H1 (cell line): ENCODE data around the gene HDAC6. TPM values are rescaled to one million over a fixed set of nuclear protein-coding genes. Genes with fewer than 3 reads are reported as not detected.

Experiments used
- CTCF ChIA-PET: fragments of 300-600 bp; sonication (Branson Sonifier 250); formaldehyde crosslinking; loops from one replicate; lab custom pipeline; 2021; ENCODE audit not compliant: partially characterized antibody; lab: Charles Lee
- POLR2A ChIA-PET: fragments of 300-600 bp; sonication (Branson Sonifier 250); formaldehyde crosslinking; loops from one replicate; lab custom pipeline; 2021; ENCODE audit warnings: inconsistent platforms; ENCODE audit not compliant: partially characterized antibody; lab: Charles Lee
- DNase-seq, 2 experiments: peaks; one replicate each; pipeline versions ENCODE4 v3.0.0 to v3.0.0-alpha.2; 2010 to 2022; ENCODE audit warnings: low spot score in 2 of 2, low read depth in 1 of 2, mixed read lengths in 1 of 2
- FAIRE-seq: peaks from 2 replicates; lab custom pipeline; 2011; peaks lifted over from hg19 to GRCh38; lab: Jason Lieb, UNC
- H2AFZ ChIP-seq: 2 replicates; pipeline ENCODE4 v1.8.1; 2012; ENCODE audit warnings: low read length, inconsistent platforms
- H2AK5ac ChIP-seq: 2 replicates; pipeline ENCODE4 v1.6.1; 2013; ENCODE audit warnings: low read depth, low read length
- H2BK120ac ChIP-seq: replicated peaks from 2 replicates; pipeline ENCODE3; 2013; ENCODE audit warnings: low read depth, low read length, inconsistent platforms
- H2BK12ac ChIP-seq: 2 replicates; pipeline ENCODE4 v1.6.1; 2013; ENCODE audit warnings: low read depth, low read length
- H2BK15ac ChIP-seq: 2 replicates; pipeline ENCODE4 v1.6.1; 2013; ENCODE audit warnings: low read length
- H2BK20ac ChIP-seq: 2 replicates; pipeline ENCODE4 v1.6.1; 2013; ENCODE audit warnings: low read length
- H2BK5ac ChIP-seq: 2 replicates; pipeline ENCODE4 v1.6.1; 2013; ENCODE audit warnings: low read depth, low read length
- H3K14ac ChIP-seq: 2 replicates; pipeline ENCODE4 v1.6.1; 2013; ENCODE audit warnings: inconsistent platforms; ENCODE audit not compliant: insufficient read length
- H3K18ac ChIP-seq: 2 replicates; pipeline ENCODE4 v1.6.1; 2013; ENCODE audit warnings: low read length; ENCODE audit errors: extremely low read depth
- H3K23ac ChIP-seq: 2 replicates; pipeline ENCODE4 v1.6.1; 2013; ENCODE audit warnings: inconsistent platforms; ENCODE audit not compliant: insufficient read length
- H3K23me2 ChIP-seq: 2 replicates; pipeline ENCODE4 v1.6.1; 2013; ENCODE audit warnings: low read depth, low read length
- H3K27ac ChIP-seq: 2 replicates; pipeline ENCODE4 v1.6.1; 2011; ENCODE audit warnings: low read depth, low read length, inconsistent platforms
- H3K27me3 ChIP-seq, 4 experiments: replicated peaks in 1 of 4; 1 replicate in 1 of 4; 2 replicates in 3 of 4; pipeline versions ENCODE4 v1.6.1 to v1.8.1; 2011 to 2013; ENCODE audit warnings: low read length in 3 of 4, mild to moderate bottlenecking in 3 of 4, inconsistent platforms in 2 of 4, mixed read lengths in 2 of 4, moderate library complexity in 1 of 4; ENCODE audit not compliant: control insufficient read depth in 3 of 4, insufficient read depth in 3 of 4; ENCODE audit errors: extremely low read depth in 1 of 4
- H3K36me3 ChIP-seq, 4 experiments: 2 replicates each; pipeline versions ENCODE4 v1.6.1 to v1.8.1; 2011 to 2013; ENCODE audit warnings: mild to moderate bottlenecking in 4 of 4, low read length in 3 of 4, moderate library complexity in 2 of 4, control low read depth in 1 of 4, inconsistent platforms in 1 of 4; ENCODE audit not compliant: insufficient read depth in 4 of 4, control insufficient read depth in 2 of 4
- H3K4ac ChIP-seq: replicated peaks from 2 replicates; pipeline ENCODE3; 2013; ENCODE audit warnings: low read length, low read depth, mixed read lengths, inconsistent platforms; ENCODE audit not compliant: insufficient read length
- H3K4me1 ChIP-seq, 4 experiments: replicated peaks in 1 of 4; 1 replicate in 1 of 4; 2 replicates in 3 of 4; pipeline versions ENCODE4 v1.6.1 to v1.8.1; 2011 to 2013; ENCODE audit warnings: low read length in 3 of 4, inconsistent platforms in 2 of 4, mixed read lengths in 1 of 4; ENCODE audit not compliant: insufficient read depth in 4 of 4, control insufficient read depth in 3 of 4
- H3K4me2 ChIP-seq, 2 experiments: 2 replicates each; pipeline versions ENCODE4 v1.6.1 to v1.8.1; 2011 to 2013; ENCODE audit warnings: low read depth in 2 of 2, low read length in 2 of 2, control low read depth in 1 of 2, inconsistent platforms in 1 of 2, mild to moderate bottlenecking in 1 of 2; ENCODE audit not compliant: insufficient read depth in 1 of 2
- H3K4me3 ChIP-seq, 4 experiments: fragments of 200-600, 300-600 bp in 1 of 4; sonication (generic), shearing (Covaris generic), sonication (Bioruptor Twin) in 1 of 4; 2 replicates each; pipeline versions ENCODE4 v1.5.1 to v1.8.1; 2011 to 2016; ENCODE audit warnings: low read length in 4 of 4, low read depth in 3 of 4, control low read depth in 2 of 4, inconsistent platforms in 2 of 4, mild to moderate bottlenecking in 2 of 4, mixed read lengths in 1 of 4, moderate library complexity in 1 of 4; ENCODE audit not compliant: insufficient read depth in 2 of 4; ENCODE audit errors: extremely low read depth in 1 of 4
- H3K56ac ChIP-seq: replicated peaks from 2 replicates; pipeline ENCODE3; 2013; ENCODE audit warnings: low read depth, mild to moderate bottlenecking, mixed read lengths, low read length, inconsistent platforms; ENCODE audit not compliant: insufficient read length
- H3K79me1 ChIP-seq: 2 replicates; pipeline ENCODE4 v1.6.1; 2013; ENCODE audit warnings: low read depth, low read length, control low read depth
- H3K79me2 ChIP-seq, 2 experiments: 2 replicates each; pipeline versions ENCODE4 v1.6.1 to v1.8.1; 2012 to 2013; ENCODE audit warnings: low read length in 2 of 2, mild to moderate bottlenecking in 2 of 2, inconsistent platforms in 1 of 2; ENCODE audit not compliant: insufficient read depth in 2 of 2, control insufficient read depth in 1 of 2
- H3K9ac ChIP-seq, 4 experiments: replicated peaks in 1 of 4; 1 replicate in 1 of 4; 2 replicates in 3 of 4; pipeline versions ENCODE4 v1.6.1 to v1.8.1; 2011 to 2013; ENCODE audit warnings: low read depth in 3 of 4, low read length in 3 of 4, control low read depth in 2 of 4, mild to moderate bottlenecking in 2 of 4, moderate library complexity in 2 of 4, inconsistent platforms in 1 of 4; ENCODE audit errors: extremely low read depth in 1 of 4
- H3K9me3 ChIP-seq, 2 experiments: 2 replicates each; pipeline versions ENCODE4 v1.6.1 to v1.8.1; 2012 to 2013; ENCODE audit warnings: mild to moderate bottlenecking in 2 of 2, moderate library complexity in 2 of 2, control low read depth in 1 of 2, inconsistent platforms in 1 of 2, low read depth in 1 of 2, low read length in 1 of 2, mixed read lengths in 1 of 2; ENCODE audit not compliant: insufficient read depth in 2 of 2
- H4K20me1 ChIP-seq, 2 experiments: replicated peaks in 1 of 2; 2 replicates each; pipeline versions ENCODE3 to v1.8.1; 2011 to 2013; ENCODE audit warnings: inconsistent platforms in 2 of 2, low read length in 2 of 2, mild to moderate bottlenecking in 1 of 2; ENCODE audit not compliant: insufficient read depth in 2 of 2, control insufficient read depth in 1 of 2
- H4K5ac ChIP-seq: 2 replicates; pipeline ENCODE4 v1.6.1; 2013; ENCODE audit warnings: low read length, low read depth, mixed read lengths, inconsistent platforms; ENCODE audit not compliant: insufficient read length
- H4K8ac ChIP-seq: 2 replicates; pipeline ENCODE4 v1.8.0; 2013; ENCODE audit warnings: mild to moderate bottlenecking, moderate library complexity, low read length, inconsistent platforms; ENCODE audit not compliant: insufficient read depth; ENCODE audit errors: extremely low read depth
- H4K91ac ChIP-seq: replicated peaks from 2 replicates; pipeline ENCODE3; 2013; ENCODE audit warnings: low read length, mixed read lengths, inconsistent platforms; ENCODE audit not compliant: insufficient read length
- BACH1 ChIP-seq: IDR thresholded peaks from 2 replicates; pipeline ENCODE4 v1.6.1; 2012; ENCODE audit warnings: low read length, improper control_type of control experiment
- BRCA1 ChIP-seq: IDR thresholded peaks from 2 replicates; pipeline ENCODE4 v1.6.1; 2012; ENCODE audit warnings: low read depth, low read length, improper control_type of control experiment
- RBBP5 ChIP-seq: IDR thresholded peaks from 2 replicates; pipeline ENCODE4 v1.7.1; 2012; ENCODE audit warnings: low read depth, mild to moderate bottlenecking, inconsistent platforms, low read length, moderate library complexity, borderline replicate concordance
- TBP ChIP-seq: IDR thresholded peaks from 2 replicates; pipeline ENCODE4 v1.6.1; 2011; ENCODE audit warnings: low read depth, low read length, improper control_type of control experiment
- YY1 ChIP-seq: IDR thresholded peaks from 2 replicates; pipeline ENCODE4 v1.6.1; 2011; ENCODE audit warnings: low read depth, mild to moderate bottlenecking, low read length
- WGBS, 2 experiments: shearing (Covaris generic) in 1 of 2; methylation state at CpG; one replicate each; pipeline versions ENCODE4 v1.1.6 to v1.1.7; 2013 to 2015; ENCODE audit warnings: low lambda C conversion rate in 2 of 2, mixed read lengths in 2 of 2, inconsistent platforms in 1 of 2, low coverage in 1 of 2, missing lambda C conversion rate in 1 of 2; ENCODE audit not compliant: insufficient replicate concordance in 2 of 2, insufficient coverage in 1 of 2, insufficient read length in 1 of 2; ENCODE audit errors: extremely low coverage in 1 of 2, missing lambda C conversion rate in 1 of 2; 5-methylcytosine and 5-hydroxymethylcytosine counted together
- polyA plus RNA-seq, 7 experiments: library from polyadenylated mRNA; depleted of rRNA in 3 of 7; stranded (reverse) in 5 of 7; unstranded in 2 of 7; fragments of >200 nt in 5 of 7; fragments of 200-250 nt in 2 of 7; gene quantifications; 1 replicate in 5 of 7; 2 replicates in 1 of 7; 4 replicates in 1 of 7; pipeline versions ENCODE4 v1.2.1 to v1.2.3, GENCODE V29; 2011 to 2013; ENCODE audit warnings: missing spikeins in 2 of 7, mixed read lengths in 2 of 7
- total RNA-seq: library from RNA; stranded (reverse); fragmentation: NEBNext Ultra II Directional; extraction: Animal tissue kit (Norgen Biotek cat#: 25700); gene quantifications from 2 replicates; pipeline ENCODE4 v1.2.1, GENCODE V29; 2021

The HDAC6 gene
- total and polyA plus RNA-seq, 2 of the 8 experiments (the other 6 are each of a cell fraction or from before 2014, with no cell fraction given), result 34.0 to 51.8 TPM

GRCh38 chrX:48816014-48816810, 14.3 kb downstream of the HDAC6 start:
- Histone ChIP-seq H2AK5ac (no peak overlapping the region), H3K56ac (no peak overlapping the region), H2AFZ (no peak overlapping the region), H4K20me1 (peaks cover 0 to 2% of the 10 kb centered on the region in 2 experiments), H4K8ac (no peak overlapping the region; the same call in 1 of the 2 replicates), H4K91ac (no peak overlapping the region), H3K27ac (no peak overlapping the region), H2BK15ac (no peak overlapping the region), H3K4me3 (no peak overlapping the region), H2BK12ac (no peak overlapping the region), H3K79me1 (no peaks in the 10 kb centered on the region), H3K18ac (no peak overlapping the region), H3K4me2 (no peak overlapping the region), H3K9ac (no peak overlapping the region), H2BK120ac (no peak overlapping the region), H3K36me3 (peaks cover 0 to 6% (median 1%) of the 10 kb centered on the region in 4 experiments; a peak in 1 of 8 replicates), H4K5ac (no peak overlapping the region), H2BK20ac (no peak overlapping the region), H3K23me2 (no peaks in the 10 kb centered on the region), H3K9me3 (no peaks in the 10 kb centered on the region), H3K4me1 (no peaks in the 10 kb centered on the region), H3K4ac (no peak overlapping the region), H2BK5ac (no peak overlapping the region), H3K79me2 (no peaks in the 10 kb centered on the region), H3K27me3 (no peaks in the 10 kb centered on the region), H3K14ac (no peak overlapping the region), H3K23ac (no peak overlapping the region)
- DNase-seq, result no peak
- ChIA-PET POLR2A (interaction anchor here (0.6 to 2.2 kb wide), 6 partner anchors 9 to 272 kb away, joined by 3 to 8 read pairs (median 3); partner anchors contain the start of genes ERAS and PCSK1N), CTCF (interaction anchor here (1.2 kb wide), 1 partner anchor 11 kb away, joined by 3 read pairs; no protein-coding TSS in a partner anchor)
- FAIRE-seq, result no peak
- TF ChIP-seq YY1 (no peak), BRCA1 (no peak), TBP (no peak), BACH1 (no peak), RBBP5 (no peak)
- 93% methylated on average over 11 of the region's 18 CpGs; no CpG with 5 or more reads in 1 of the 2 experiments for WGBS, 2 experiments
